Activated naive CD4-positive, alpha-beta T cell treated with anti-CD3 and anti-CD28 coated beads for 36 hours (primary cell): ENCODE results near the gene CADPS. TPM values are rescaled to one million over a fixed set of nuclear protein-coding genes. Genes with fewer than 3 reads are reported as not detected.

Source experiments
- CTCF ChIA-PET: fragments of 350-600 bp; sonication (Branson Sonifier 250); formaldehyde crosslinking; loops from one replicate; lab custom pipeline; 2021; ENCODE audit warnings: antibody characterized with exemption; lab: Charles Lee
- DNase-seq: peaks from one replicate; pipeline ENCODE4 v3.0.0-alpha.2; 2020
- H3K27ac Mint-ChIP-seq: one replicate; pipeline ENCODE4 v1.8.0; 2021; ENCODE audit warnings: mild to moderate bottlenecking, mixed read lengths
- H3K27me3 Mint-ChIP-seq: one replicate; pipeline ENCODE4 v1.8.0; 2021; ENCODE audit warnings: low read depth, mixed read lengths
- H3K36me3 Mint-ChIP-seq: one replicate; pipeline ENCODE4 v1.8.0; 2021; ENCODE audit warnings: low read depth, mixed read lengths
- H3K4me1 Mint-ChIP-seq: one replicate; pipeline ENCODE4 v1.8.0; 2021; ENCODE audit warnings: low read depth, mixed read lengths
- H3K4me3 Mint-ChIP-seq: one replicate; pipeline ENCODE4 v1.8.0; 2021; ENCODE audit warnings: mild to moderate bottlenecking, moderate library complexity, mixed read lengths
- H3K9me3 Mint-ChIP-seq: one replicate; pipeline ENCODE4 v1.8.0; 2021; ENCODE audit warnings: mixed read lengths
- intact Hi-C: fragments of 100-400 bp; cut with micrococcal nuclease; formaldehyde crosslinking; loops from one replicate; pipeline ENCODE4 v1.15.1; 2023
- total RNA-seq, 2 experiments: library from RNA; stranded (reverse); gene quantifications; one replicate each; pipeline ENCODE4 v1.2.3, GENCODE V29; 2021

Gene CADPS
- total RNA-seq, 2 experiments from 2014 or later: not detected

DNA sequence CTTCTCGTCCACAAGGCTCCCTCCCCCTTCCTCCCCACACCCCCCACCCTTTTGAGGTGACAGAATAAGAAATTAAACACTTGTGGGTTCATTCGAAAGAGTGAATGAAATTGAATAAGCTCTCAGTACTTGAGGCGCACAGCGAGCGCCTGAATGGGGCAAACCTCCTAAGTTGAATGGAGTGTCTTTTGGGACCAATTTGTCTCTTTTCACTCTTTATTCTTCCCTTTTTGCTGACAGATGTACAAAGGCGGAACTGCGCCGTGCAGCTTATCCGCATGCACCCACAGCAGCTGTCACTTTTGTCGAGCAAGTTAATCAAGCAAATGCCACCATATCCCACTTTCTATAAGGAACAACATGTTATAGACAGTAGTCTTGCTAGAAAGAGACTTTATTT, 454.0 kb downstream of the CADPS start:
- no peaks in the 10 kb centered on the region for H3K4me1 Mint-ChIP-seq
- CTCF ChIA-PET: no interaction called here
- H3K27ac Mint-ChIP-seq: no peak overlapping the region
- intact Hi-C loops: no loop called here
- no peaks in the 10 kb centered on the region for H3K9me3 Mint-ChIP-seq
- no peaks in the 10 kb centered on the region for H3K36me3 Mint-ChIP-seq
- no peak overlapping the region for H3K4me3 Mint-ChIP-seq
- peaks cover 11% of the 10 kb centered on the region for H3K27me3 Mint-ChIP-seq
- DNase-seq: no peak

DNA sequence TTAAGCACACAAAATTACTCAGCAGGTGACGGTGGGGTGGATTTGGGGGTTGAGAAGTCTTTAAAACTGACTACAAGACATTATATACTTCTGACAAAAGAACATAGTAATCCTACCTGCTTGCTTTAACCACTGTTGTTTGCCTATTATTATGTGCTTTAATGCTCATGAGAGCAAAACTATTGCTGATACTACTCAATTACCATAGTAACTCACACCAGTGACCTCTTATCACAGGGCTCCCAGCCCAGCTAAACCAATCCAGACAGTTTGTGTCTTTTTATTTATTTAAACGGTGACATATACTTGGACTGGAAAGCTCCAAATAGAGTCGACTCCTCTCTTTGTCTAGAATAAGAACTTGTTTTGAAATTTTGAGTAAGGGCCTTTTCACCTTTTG, 459.1 kb downstream of the CADPS start:
- intact Hi-C loops: no loop called here
- no peak overlapping the region for H3K27ac Mint-ChIP-seq
- H3K36me3 Mint-ChIP-seq: no peaks in the 10 kb centered on the region
- H3K27me3 Mint-ChIP-seq: peaks cover 10% of the 10 kb centered on the region
- H3K4me3 Mint-ChIP-seq: no peak overlapping the region
- H3K4me1 Mint-ChIP-seq: no peaks in the 10 kb centered on the region
- CTCF ChIA-PET: no interaction called here
- H3K9me3 Mint-ChIP-seq: no peaks in the 10 kb centered on the region
- DNase-seq: no peak

DNA sequence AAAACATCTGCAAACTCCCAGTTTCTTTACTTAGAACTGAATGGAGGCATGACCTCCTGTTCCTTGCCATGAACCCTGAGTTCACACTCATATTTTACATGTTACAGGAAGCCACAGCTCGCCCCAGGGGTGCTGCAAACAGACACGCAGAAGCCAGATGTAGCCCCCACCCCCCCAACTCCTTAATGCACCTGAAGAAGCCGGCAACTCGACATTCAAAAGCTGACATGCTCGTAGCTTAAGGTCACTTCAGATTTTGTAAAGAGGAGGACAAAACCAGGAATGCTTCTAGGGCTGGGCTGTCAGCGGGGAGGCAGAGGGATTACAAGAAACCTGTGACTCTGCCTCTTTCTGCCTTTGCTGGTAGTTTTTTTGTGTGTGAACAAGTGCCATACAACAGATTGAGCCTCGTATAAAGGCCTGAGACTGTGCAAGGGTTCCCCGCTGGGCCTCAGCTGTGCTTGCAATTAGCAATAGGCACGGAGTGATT, 459.9 kb downstream of the CADPS start:
- Mint-ChIP-seq H3K4me1 (no peaks in the 10 kb centered on the region), H3K27me3 (peaks cover 10% of the 10 kb centered on the region), H3K36me3 (no peaks in the 10 kb centered on the region), H3K4me3 (no peak overlapping the region), H3K9me3 (no peaks in the 10 kb centered on the region), H3K27ac (no peak overlapping the region)
- CTCF ChIA-PET: no interaction called here
- intact Hi-C loops: no loop called here
- no peak for DNase-seq

DNA sequence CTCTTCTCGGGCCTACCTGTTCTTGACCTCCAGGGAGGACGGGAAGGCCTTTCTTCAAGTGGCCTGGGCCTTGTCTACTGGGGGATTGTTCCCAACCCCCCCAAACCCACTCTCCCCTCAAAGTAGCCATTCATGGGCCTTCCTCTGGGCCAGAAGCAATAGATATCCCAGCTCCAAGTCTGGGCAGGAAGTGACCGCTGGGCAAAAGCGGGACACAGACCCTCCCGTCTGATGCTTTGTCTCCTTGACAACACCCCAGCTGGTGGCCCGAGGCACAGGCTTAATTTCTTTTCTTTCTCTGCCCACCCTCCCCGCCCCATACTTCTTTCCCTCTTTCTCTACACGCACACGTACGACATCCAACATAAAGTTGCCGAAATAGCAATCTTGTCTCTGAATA, 460.4 kb downstream of the CADPS start:
- DNase-seq: no peak
- Mint-ChIP-seq H3K36me3 (no peaks in the 10 kb centered on the region), H3K4me1 (no peaks in the 10 kb centered on the region), H3K9me3 (no peaks in the 10 kb centered on the region), H3K27ac (no peak overlapping the region), H3K27me3 (peaks cover 7% of the 10 kb centered on the region), H3K4me3 (no peak overlapping the region)
- intact Hi-C loops: no loop called here
- CTCF ChIA-PET: no interaction called here

DNA sequence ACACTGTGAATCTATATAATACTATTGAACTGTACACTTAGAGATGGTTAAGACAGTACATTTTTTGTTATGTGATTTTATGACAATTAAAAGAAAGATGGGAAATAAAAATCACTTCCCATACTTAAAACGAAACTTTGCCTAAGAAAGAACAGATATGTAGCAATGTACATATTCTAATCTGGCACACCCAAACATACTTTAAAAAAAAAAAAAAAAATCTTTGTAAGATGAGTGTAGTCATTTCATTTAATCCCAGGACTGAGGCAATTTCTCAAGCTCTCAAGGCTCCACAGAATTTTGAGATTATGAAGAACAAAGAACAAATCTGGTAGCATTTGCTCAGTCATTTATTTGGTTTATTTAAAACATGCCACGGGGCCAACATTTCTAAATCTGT, 461.5 kb downstream of the CADPS start:
- H3K27me3 Mint-ChIP-seq: peaks cover 5% of the 10 kb centered on the region
- no peak for DNase-seq
- CTCF ChIA-PET: no interaction called here
- no peaks in the 10 kb centered on the region for H3K4me1 Mint-ChIP-seq
- intact Hi-C loops: no loop called here
- H3K9me3 Mint-ChIP-seq: no peaks in the 10 kb centered on the region
- no peak overlapping the region for H3K4me3 Mint-ChIP-seq
- H3K27ac Mint-ChIP-seq: no peak overlapping the region
- H3K36me3 Mint-ChIP-seq: no peaks in the 10 kb centered on the region

DNA sequence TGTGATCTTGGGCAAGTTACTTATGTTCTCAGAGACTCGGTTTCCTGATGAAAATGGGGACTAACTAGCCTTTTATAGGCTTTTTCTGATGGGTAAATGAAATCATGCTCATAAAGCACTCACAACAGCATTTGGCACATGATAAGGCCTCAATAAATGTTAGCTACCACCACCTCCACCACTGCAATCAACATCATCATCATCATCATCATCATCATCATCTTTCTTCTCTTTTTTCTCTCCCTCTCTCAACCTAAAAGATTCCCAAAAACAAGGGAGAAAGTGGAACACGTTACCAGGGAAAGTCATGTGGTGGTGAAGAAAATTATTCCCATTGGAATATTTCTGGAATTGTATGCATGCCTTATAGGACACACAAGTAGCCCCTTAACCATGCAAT, 468.3 kb downstream of the CADPS start:
- no peak for DNase-seq
- H3K9me3 Mint-ChIP-seq: no peaks in the 10 kb centered on the region
- no peaks in the 10 kb centered on the region for H3K36me3 Mint-ChIP-seq
- intact Hi-C loops: no loop called here
- no peaks in the 10 kb centered on the region for H3K4me1 Mint-ChIP-seq
- CTCF ChIA-PET: no interaction called here
- H3K4me3 Mint-ChIP-seq: no peak overlapping the region
- H3K27ac Mint-ChIP-seq: no peak overlapping the region
- H3K27me3 Mint-ChIP-seq: no peaks in the 10 kb centered on the region

DNA sequence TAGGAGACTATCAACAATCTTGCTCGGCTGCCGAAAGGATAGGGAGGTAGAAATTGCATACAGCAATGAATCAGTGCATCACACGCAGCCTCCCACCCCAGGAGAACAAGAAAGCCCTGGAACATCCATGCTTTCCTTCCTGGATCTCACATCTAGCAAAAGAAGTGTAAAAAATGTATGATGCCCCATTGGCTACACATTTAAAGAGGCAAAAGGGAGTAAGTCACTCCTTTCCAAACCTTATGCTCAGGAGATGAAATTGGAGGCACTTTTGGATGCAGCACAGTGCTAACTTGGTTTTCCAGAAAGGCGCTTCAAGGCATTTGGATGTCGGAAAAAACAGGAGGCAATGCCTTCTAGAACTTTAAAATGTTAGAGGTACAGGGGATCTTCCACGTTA, 469.6 kb downstream of the CADPS start:
- no peak for DNase-seq
- CTCF ChIA-PET: no interaction called here
- Mint-ChIP-seq H3K4me1 (no peaks in the 10 kb centered on the region), H3K9me3 (no peaks in the 10 kb centered on the region), H3K27ac (no peak overlapping the region), H3K27me3 (no peaks in the 10 kb centered on the region), H3K4me3 (no peak overlapping the region), H3K36me3 (no peaks in the 10 kb centered on the region)
- intact Hi-C loops: no loop called here

DNA sequence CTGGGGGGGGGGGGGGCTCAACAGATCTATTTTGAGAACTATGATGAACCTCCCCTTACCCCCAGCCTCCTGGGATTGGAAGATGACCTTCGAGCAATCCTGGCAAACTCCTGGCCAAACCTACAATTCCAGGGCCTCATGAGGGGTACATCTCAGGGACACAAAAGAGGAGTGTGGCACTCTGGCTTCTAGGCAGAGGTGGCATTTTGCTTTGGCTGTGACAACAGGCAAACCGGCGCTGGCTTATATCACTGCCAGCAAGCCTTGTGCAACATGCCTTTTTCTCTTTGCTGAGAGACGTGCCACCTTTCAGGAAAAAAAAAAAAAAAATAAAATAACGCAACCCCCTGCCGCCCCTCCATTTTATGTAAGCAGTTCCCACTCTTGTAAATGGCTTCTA, 470.1 kb downstream of the CADPS start:
- no peaks in the 10 kb centered on the region for H3K4me1 Mint-ChIP-seq
- CTCF ChIA-PET: no interaction called here
- H3K4me3 Mint-ChIP-seq: no peak overlapping the region
- no peaks in the 10 kb centered on the region for H3K9me3 Mint-ChIP-seq
- no peak for DNase-seq
- H3K36me3 Mint-ChIP-seq: no peaks in the 10 kb centered on the region
- H3K27me3 Mint-ChIP-seq: no peaks in the 10 kb centered on the region
- intact Hi-C loops: no loop called here
- no peak overlapping the region for H3K27ac Mint-ChIP-seq

DNA sequence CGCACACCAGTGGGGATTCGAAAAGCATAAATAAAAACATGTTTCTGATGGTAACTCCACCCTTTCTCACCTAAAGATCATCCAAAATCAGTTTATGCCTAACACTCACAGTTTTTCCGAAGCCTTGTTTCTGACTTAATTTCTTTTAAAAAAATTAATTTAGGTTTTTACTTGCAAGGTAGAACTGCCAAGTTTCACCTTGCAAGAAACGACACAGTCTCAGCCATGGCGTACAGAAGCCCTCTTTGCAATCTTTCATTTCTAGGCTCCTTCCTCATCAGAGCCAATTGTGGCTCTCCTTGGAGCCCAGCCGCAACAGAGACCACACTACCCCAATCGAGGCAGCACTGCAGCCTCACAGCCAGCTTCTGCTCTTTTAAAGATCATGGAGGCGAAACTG, 470.9 kb downstream of the CADPS start:
- Mint-ChIP-seq H3K4me3 (no peak overlapping the region), H3K36me3 (no peaks in the 10 kb centered on the region), H3K27ac (no peak overlapping the region), H3K9me3 (no peaks in the 10 kb centered on the region), H3K4me1 (no peaks in the 10 kb centered on the region), H3K27me3 (no peaks in the 10 kb centered on the region)
- no peak for DNase-seq
- intact Hi-C loops: no loop called here
- CTCF ChIA-PET: no interaction called here

DNA sequence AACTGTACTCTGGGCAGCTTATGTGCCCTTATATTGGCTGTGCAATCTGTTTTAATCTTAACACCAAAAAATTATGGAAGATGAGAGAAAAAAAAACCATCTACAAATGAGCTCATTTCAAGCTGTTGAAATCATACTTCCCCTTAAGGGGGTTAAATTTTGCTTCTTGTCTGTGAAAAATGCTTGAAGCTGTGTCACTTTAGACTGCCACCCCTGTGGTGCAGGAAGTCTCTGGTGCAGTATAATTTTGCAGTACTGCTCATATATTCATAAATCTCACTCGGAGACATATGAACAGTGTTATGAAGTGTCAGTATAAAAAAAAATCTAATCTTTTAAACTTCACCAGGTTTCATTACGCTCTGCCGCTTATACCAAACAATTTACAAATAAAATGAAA, 471.5 kb downstream of the CADPS start:
- Mint-ChIP-seq H3K27ac (no peak overlapping the region), H3K4me1 (no peaks in the 10 kb centered on the region), H3K36me3 (no peaks in the 10 kb centered on the region), H3K27me3 (no peaks in the 10 kb centered on the region), H3K4me3 (no peak overlapping the region), H3K9me3 (no peaks in the 10 kb centered on the region)
- intact Hi-C loops: no loop called here
- DNase-seq: no peak
- CTCF ChIA-PET: no interaction called here

DNA sequence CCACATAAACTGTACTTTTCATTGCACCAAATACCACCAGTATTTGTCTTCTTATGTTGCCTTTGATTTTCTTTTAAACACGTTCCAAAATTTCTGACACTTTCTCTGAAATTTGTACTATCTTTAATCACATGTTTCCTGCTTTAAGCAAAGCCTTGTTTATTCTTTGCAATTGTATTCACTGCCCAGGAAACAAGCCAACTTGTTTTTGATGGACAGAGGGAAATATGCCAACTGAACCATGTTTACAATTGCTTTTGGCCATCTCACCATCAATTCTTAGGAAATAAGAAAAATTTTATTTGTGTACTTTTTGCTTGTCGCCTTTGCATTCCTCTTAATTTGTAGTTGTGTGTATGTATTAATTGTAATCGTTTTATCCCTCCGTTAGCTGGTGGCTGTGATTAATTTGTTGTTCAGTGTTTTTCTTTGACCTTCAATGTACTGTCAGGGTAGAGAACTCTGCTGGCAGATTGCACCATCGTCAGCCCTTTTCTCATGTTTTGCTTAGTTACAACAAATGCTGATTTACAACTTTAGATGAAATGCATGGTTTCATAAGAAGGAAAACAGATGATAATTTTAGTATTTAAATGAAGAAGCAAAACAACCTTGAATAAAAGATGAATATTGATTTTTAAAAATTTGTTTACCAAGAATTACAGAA, 482.5 kb downstream of the CADPS start:
- Mint-ChIP-seq H3K9me3 (peaks cover 2% of the 10 kb centered on the region), H3K4me1 (no peaks in the 10 kb centered on the region), H3K4me3 (no peak overlapping the region), H3K36me3 (no peaks in the 10 kb centered on the region), H3K27ac (no peak overlapping the region), H3K27me3 (peaks cover 31% of the 10 kb centered on the region)
- CTCF ChIA-PET: no interaction called here
- DNase-seq: no peak
- intact Hi-C loops: no loop called here

DNA sequence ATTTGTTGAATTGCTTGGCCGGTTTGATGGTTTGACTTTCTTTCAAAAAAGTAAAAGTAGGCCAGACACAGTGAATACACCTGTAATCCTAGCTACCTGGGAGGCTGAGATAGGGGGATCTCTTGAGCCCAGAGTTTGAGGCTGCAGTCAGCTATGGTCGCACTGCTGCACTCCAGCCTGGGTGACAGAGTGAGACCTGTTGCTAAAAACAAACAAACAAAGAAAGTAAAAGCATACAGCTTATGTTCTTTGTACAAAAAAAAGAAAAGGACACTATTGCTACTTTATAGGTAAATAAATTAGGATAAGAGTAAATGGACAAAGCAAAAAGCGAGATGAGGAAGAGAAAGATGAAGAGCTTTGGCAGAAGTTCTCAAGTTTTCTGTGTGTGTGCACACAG, 488.0 kb downstream of the CADPS start:
- intact Hi-C loops: no loop called here
- CTCF ChIA-PET: no interaction called here
- Mint-ChIP-seq H3K27me3 (peaks cover 28% of the 10 kb centered on the region), H3K4me3 (no peak overlapping the region), H3K9me3 (no peaks in the 10 kb centered on the region), H3K4me1 (no peaks in the 10 kb centered on the region), H3K36me3 (no peaks in the 10 kb centered on the region), H3K27ac (no peak overlapping the region)
- DNase-seq: no peak

DNA sequence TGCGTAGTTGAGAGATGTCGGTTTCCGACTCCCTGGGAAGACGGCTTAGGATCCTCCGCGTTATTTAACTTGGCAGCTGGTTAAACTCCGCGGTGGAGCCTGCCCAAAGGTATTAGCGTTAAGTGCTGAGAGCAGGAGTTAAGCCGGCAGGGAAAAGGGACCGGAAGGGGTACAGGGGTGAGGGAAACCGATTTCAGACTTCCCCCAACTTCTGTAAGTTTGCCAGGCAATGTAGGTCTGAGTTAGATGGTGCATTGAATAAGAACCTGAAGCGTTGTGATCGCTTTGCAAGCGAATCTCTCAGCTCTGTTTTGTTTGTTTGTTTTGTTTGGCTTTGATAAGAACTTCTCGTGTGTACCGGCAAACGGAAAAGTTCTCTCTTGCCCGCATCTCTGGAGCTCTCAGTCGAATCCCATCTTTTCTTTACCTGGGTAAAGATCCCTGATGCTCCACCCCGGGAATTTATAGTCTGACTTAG, 495.9 kb downstream of the CADPS start:
- DNase-seq: no peak
- peaks cover 64% of the 10 kb centered on the region for H3K27me3 Mint-ChIP-seq
- no peak overlapping the region for H3K4me3 Mint-ChIP-seq
- H3K9me3 Mint-ChIP-seq: no peaks in the 10 kb centered on the region
- H3K36me3 Mint-ChIP-seq: no peaks in the 10 kb centered on the region
- no peak overlapping the region for H3K27ac Mint-ChIP-seq
- peaks cover 4% of the 10 kb centered on the region for H3K4me1 Mint-ChIP-seq
- intact Hi-C loops: no loop called here
- CTCF ChIA-PET: no interaction called here
